ENCODE results near the gene CCR9.

GRCh38 chr3:45873036-45873435, 13.3 kb upstream of the CCR9 start:
- TF ChIP-seq POLR2AphosphoS5 (IDR thresholded peaks at IDR 0.05; ENCODE audit: borderline replicate concordance, low read depth, low read length): no peak
- TF ChIP-seq EZH2 (IDR thresholded peaks at IDR 0.05): no peak
- TF ChIP-seq FOXP2 (optimal IDR thresholded peaks at IDR 0.05; ENCODE audit: control extremely low read depth, extremely low read length, insufficient read depth): no peak
